SU-DHL-6 (cell line): ENCODE results near the gene SLC41A1.

Experiments used
- EZH2phosphoT487 ChIP-seq: fragments of 200-600 bp; sonication (generic), shearing (Covaris generic); conservative IDR thresholded peaks from 2 replicates; pipeline ENCODE4 v1.6.1; 2018; ENCODE audit warnings: mild to moderate bottlenecking, antibody characterized with exemption, low read length, moderate library complexity, mixed read lengths
- TF ChIP-seq, protein P1 (sequence below): fragments of 200-600 bp; sonication (generic); IDR thresholded peaks from one replicate; pipeline ENCODE4 v1.5.1; 2017; ENCODE audit warnings: antibody characterized with exemption, mild to moderate bottlenecking, low read length, moderate library complexity; ENCODE audit not compliant: insufficient read depth, poor library complexity, severe bottlenecking

DNA sequence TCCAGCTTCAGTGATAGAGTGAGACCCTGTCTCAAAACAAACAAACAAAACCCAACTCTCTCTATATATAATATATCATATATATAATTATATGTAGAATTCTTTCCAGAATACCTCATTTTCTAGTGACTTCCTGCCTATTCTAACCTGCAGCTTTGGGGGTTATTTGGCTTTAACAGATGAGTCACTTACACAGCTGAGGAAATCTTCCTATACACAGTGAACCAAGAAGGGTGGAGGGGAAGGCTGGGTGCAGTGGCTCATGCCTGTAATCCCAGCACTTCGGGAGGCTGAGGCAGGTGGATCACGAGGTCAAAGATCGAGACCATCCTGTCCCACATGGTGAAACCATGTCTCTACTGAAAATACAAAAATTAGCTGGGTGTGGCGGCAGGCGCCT is 47.0 kb downstream of the SLC41A1 start:
- TF ChIP-seq, protein P1, sequence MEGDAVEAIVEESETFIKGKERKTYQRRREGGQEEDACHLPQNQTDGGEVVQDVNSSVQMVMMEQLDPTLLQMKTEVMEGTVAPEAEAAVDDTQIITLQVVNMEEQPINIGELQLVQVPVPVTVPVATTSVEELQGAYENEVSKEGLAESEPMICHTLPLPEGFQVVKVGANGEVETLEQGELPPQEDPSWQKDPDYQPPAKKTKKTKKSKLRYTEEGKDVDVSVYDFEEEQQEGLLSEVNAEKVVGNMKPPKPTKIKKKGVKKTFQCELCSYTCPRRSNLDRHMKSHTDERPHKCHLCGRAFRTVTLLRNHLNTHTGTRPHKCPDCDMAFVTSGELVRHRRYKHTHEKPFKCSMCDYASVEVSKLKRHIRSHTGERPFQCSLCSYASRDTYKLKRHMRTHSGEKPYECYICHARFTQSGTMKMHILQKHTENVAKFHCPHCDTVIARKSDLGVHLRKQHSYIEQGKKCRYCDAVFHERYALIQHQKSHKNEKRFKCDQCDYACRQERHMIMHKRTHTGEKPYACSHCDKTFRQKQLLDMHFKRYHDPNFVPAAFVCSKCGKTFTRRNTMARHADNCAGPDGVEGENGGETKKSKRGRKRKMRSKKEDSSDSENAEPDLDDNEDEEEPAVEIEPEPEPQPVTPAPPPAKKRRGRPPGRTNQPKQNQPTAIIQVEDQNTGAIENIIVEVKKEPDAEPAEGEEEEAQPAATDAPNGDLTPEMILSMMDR: no peak
- no peak for TF ChIP-seq EZH2phosphoT487
